HepG2 (cell line): ENCODE measurements around the gene NT5DC1. TPM values are rescaled to one million over a fixed set of nuclear protein-coding genes. Genes with fewer than 3 reads are reported as not detected.

ENCODE experiments used
- ATAC-seq: fragments of 200-7000 bp; cut with Tn5 transposase; 3 replicates; pipeline ENCODE4 v1.9.1; 2020; ENCODE audit warnings: mild to moderate bottlenecking, moderate library complexity
- BruUV-seq: library from RNA; stranded (reverse); fragments of 400-500 nt; replicated peaks from 2 replicates; lab custom pipeline; 2021; lab: Mats Ljungman, UMichigan
- CTCF ChIA-PET: fragments of 300-600 bp; formaldehyde crosslinking; extraction: SDS; loops from one replicate; lab custom pipeline; 2021; ENCODE audit warnings: low total read pairs, inconsistent platforms, low intra/inter-chr PET ratio; lab: Yijun Ruan, JAX
- POLR2A ChIA-PET: fragments of 350-600 bp; sonication (Branson Sonifier 250); formaldehyde crosslinking; loops from one replicate; lab custom pipeline; 2020; ENCODE audit warnings: antibody characterized with exemption, inconsistent platforms; lab: Yijun Ruan, JAX
- DNase-seq: peaks from one replicate; pipeline ENCODE4 v3.0.0-alpha.2; 2015; ENCODE audit warnings: low spot score
- FAIRE-seq: peaks from 3 replicates; lab custom pipeline; 2011; peaks lifted over from hg19 to GRCh38; lab: Jason Lieb, UNC
- H2AFZ ChIP-seq: one replicate; pipeline ENCODE4 v1.6.1; 2011; ENCODE audit warnings: low read length, inconsistent platforms
- H3K27ac ChIP-seq: fragments of 300-600 bp; 3 replicates; pipeline ENCODE4 v1.8.0; 2011; ENCODE audit warnings: mixed run types, mild to moderate bottlenecking, mixed read lengths, low read length, inconsistent platforms; ENCODE audit not compliant: insufficient read depth; ENCODE audit errors: extremely low read length
- H3K27me3 ChIP-seq, 2 experiments: fragments of 200-600 bp in 1 of 2; 2 replicates in 1 of 2; 3 replicates in 1 of 2; pipeline versions ENCODE4 v1.6.0 to v1.8.0; 2011; ENCODE audit warnings: low read length in 2 of 2, mild to moderate bottlenecking in 2 of 2, moderate library complexity in 2 of 2, inconsistent platforms in 1 of 2; ENCODE audit not compliant: insufficient read depth in 2 of 2, control insufficient read depth in 1 of 2
- H3K36me3 ChIP-seq, 2 experiments: fragments of 200-600 bp in 1 of 2; replicated peaks in 1 of 2; 2 replicates in 1 of 2; 3 replicates in 1 of 2; pipeline versions ENCODE4 v1.5.1 to v1.8.0; 2011; ENCODE audit warnings: low read length in 2 of 2, inconsistent platforms in 1 of 2; ENCODE audit not compliant: insufficient read depth in 2 of 2, control insufficient read depth in 1 of 2
- H3K4me1 ChIP-seq: 2 replicates; pipeline ENCODE4 v1.5.1; 2012; ENCODE audit warnings: low read length, inconsistent platforms; ENCODE audit not compliant: insufficient read depth
- H3K4me2 ChIP-seq: 2 replicates; pipeline ENCODE4 v1.6.0; 2011; ENCODE audit warnings: low read depth, low read length, inconsistent platforms
- H3K4me3 ChIP-seq, 3 experiments: fragments of 200-600 bp in 1 of 3; sonication (generic), shearing (Covaris generic) in 1 of 3; replicated peaks in 1 of 3; 2 replicates each; pipeline ENCODE4 v1.5.1; 2011 to 2016; ENCODE audit warnings: low read length in 3 of 3, inconsistent platforms in 2 of 3, low read depth in 2 of 3, mild to moderate bottlenecking in 2 of 3, control low read depth in 1 of 3, mixed read lengths in 1 of 3; ENCODE audit not compliant: insufficient read depth in 1 of 3
- H3K79me2 ChIP-seq: one replicate; pipeline ENCODE4 v1.6.1; 2011; ENCODE audit warnings: low read length, inconsistent platforms; ENCODE audit not compliant: insufficient read depth
- H3K9ac ChIP-seq: 2 replicates; pipeline ENCODE4 v1.6.0; 2011; ENCODE audit warnings: mild to moderate bottlenecking, low read depth, low read length, inconsistent platforms; ENCODE audit not compliant: insufficient read depth
- H3K9me3 ChIP-seq: 2 replicates; pipeline ENCODE4 v1.5.1; 2012; ENCODE audit warnings: mild to moderate bottlenecking, low read length
- H4K20me1 ChIP-seq: 2 replicates; pipeline ENCODE4 v1.6.0; 2011; ENCODE audit warnings: inconsistent platforms, mild to moderate bottlenecking, low read length, moderate library complexity; ENCODE audit not compliant: insufficient read depth
- BRCA1 ChIP-seq: sonication (generic); formaldehyde crosslinking; IDR thresholded peaks from 2 replicates; pipeline ENCODE4 v1.4.0; 2020; ENCODE audit warnings: missing genetic modification reagents
- CAMTA2 ChIP-seq: sonication (generic); formaldehyde crosslinking; IDR thresholded peaks from 2 replicates; pipeline ENCODE4 v1.4.0; 2020; ENCODE audit warnings: mild to moderate bottlenecking, missing genetic modification reagents, borderline replicate concordance
- FLYWCH1 ChIP-seq: sonication (generic); formaldehyde crosslinking; IDR thresholded peaks from 2 replicates; pipeline ENCODE4 v1.8.1; 2023; ENCODE audit warnings: mild to moderate bottlenecking, missing genetic modification reagents
- KLF16 ChIP-seq, 2 experiments: sonication (generic) in 1 of 2; formaldehyde crosslinking in 1 of 2; IDR thresholded peaks; 2 replicates each; pipeline versions ENCODE4 v1.6.1 to v1.8.0; 2016 to 2023; ENCODE audit warnings: missing genetic modification reagents in 2 of 2, missing compliant biosample characterization in 1 of 2
- MLLT10 ChIP-seq: sonication (generic); formaldehyde crosslinking; IDR thresholded peaks from 2 replicates; pipeline ENCODE4 v1.4.0; 2020; ENCODE audit warnings: missing genetic modification reagents
- NFE2 ChIP-seq: sonication (generic); formaldehyde crosslinking; IDR thresholded peaks from 2 replicates; pipeline ENCODE4 v1.4.0; 2020; ENCODE audit warnings: missing genetic modification reagents
- NR2C2 ChIP-seq: sonication (generic); formaldehyde crosslinking; IDR thresholded peaks from 2 replicates; pipeline ENCODE4 v1.4.0; 2020; ENCODE audit warnings: missing genetic modification reagents, mild to moderate bottlenecking, moderate library complexity, borderline replicate concordance
- PRMT3 ChIP-seq: sonication (generic); formaldehyde crosslinking; IDR thresholded peaks from 2 replicates; pipeline ENCODE4 v1.8.1; 2022; ENCODE audit warnings: low read depth, mild to moderate bottlenecking, moderate library complexity, missing genetic modification reagents, borderline replicate concordance
- RBFOX2 ChIP-seq: fragments of 200-400 bp; formaldehyde crosslinking; IDR thresholded peaks from 2 replicates; pipeline ENCODE4 v1.6.1; 2017; ENCODE audit warnings: low read depth, mild to moderate bottlenecking, low read length
- RFX5 ChIP-seq: IDR thresholded peaks from 2 replicates; pipeline ENCODE4 v1.6.1; 2011; ENCODE audit warnings: low read depth, low read length, improper control_type of control experiment
- ZFP1 ChIP-seq: IDR thresholded peaks from 2 replicates; pipeline ENCODE4 v1.6.1; 2016
- ZNF138 ChIP-seq: sonication (generic); formaldehyde crosslinking; IDR thresholded peaks from 2 replicates; pipeline ENCODE4 v1.5.0; 2020; ENCODE audit warnings: mild to moderate bottlenecking, low read depth, missing genetic modification reagents
- ZNF205 ChIP-seq: IDR thresholded peaks from 2 replicates; pipeline ENCODE4 v1.6.1; 2018; ENCODE audit warnings: missing biosample characterization, missing genetic modification reagents
- ZNF570 ChIP-seq: sonication (generic); formaldehyde crosslinking; IDR thresholded peaks from 2 replicates; pipeline ENCODE4 v1.4.0; 2020; ENCODE audit warnings: mild to moderate bottlenecking, missing genetic modification reagents, borderline replicate concordance
- ZNF792 ChIP-seq: IDR thresholded peaks from 2 replicates; pipeline ENCODE4 v1.6.1; 2016
- WGBS: methylation state at CpG from one replicate; pipeline ENCODE4 v1.1.6; 2017; ENCODE audit warnings: low lambda C conversion rate; 5-methylcytosine and 5-hydroxymethylcytosine counted together
- in situ Hi-C: cut with HindIII; loops from 2 replicates; pipeline ENCODE4 v1.10.0; 2017; ENCODE audit warnings: low pct_unique_long_range_greater_than_20kb; ENCODE audit not compliant: extremely low pct_ligation_motif_present
- intact Hi-C: fragments of 100-400 bp; cut with micrococcal nuclease; formaldehyde crosslinking; loops from one replicate; pipeline ENCODE4 v1.10.0; 2022; ENCODE audit not compliant: unreplicated experiment
- polyA plus RNA-seq, 8 experiments: library from polyadenylated mRNA; depleted of rRNA in 3 of 8; stranded (reverse) in 7 of 8; unstranded in 1 of 8; fragments of >200 nt; fragmentation: Illumina TruSeq in 4 of 8; extraction: Trizol in 4 of 8; gene quantifications; 2 replicates each; pipeline versions ENCODE4 v1.2.1 to v1.2.3, GENCODE V29; 2011 to 2016; ENCODE audit warnings: low read depth in 4 of 8, missing spikeins in 1 of 8, mixed read lengths in 1 of 8; ENCODE audit not compliant: insufficient read depth in 1 of 8
- total RNA-seq, 5 experiments: library from RNA; depleted of rRNA; stranded (reverse); fragments of >200 nt; fragmentation: Illumina TruSeq; extraction: Trizol; gene quantifications; 2 replicates each; pipeline ENCODE4 v1.2.3, GENCODE V29; 2016; ENCODE audit warnings: low read depth in 1 of 5
- TF ChIP-seq, protein P1 (sequence below): sonication (generic); formaldehyde crosslinking; IDR thresholded peaks from 2 replicates; pipeline ENCODE4 v1.8.0; 2022; ENCODE audit warnings: missing genetic modification reagents, mild to moderate bottlenecking, borderline replicate concordance

NT5DC1 gene
- total and polyA plus RNA-seq, 2 of the 13 experiments (the other 11 are each of a cell fraction or from before 2014, with no cell fraction given), result 27.0 to 56.1 TPM

DNA sequence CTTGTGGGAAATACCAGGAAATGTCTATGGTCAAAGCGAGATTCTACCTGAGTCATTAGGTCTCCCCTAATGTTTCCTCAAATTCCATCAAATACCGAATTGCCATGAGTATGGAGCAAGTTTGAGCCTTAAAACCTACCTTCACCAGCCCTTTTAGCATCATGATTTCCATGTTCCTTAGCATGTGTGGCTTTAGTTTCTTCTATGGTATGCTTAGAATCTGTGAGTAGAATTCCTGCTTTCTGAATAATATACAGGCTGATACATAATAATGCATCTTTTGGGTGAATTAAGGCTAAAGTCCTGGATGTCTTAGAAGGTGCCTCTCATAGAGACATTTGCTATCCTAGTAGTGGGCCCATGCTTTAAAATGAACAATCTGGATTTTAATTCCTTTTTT lies 121.3 kb downstream of the NT5DC1 start:
- no peak overlapping the region for H3K27ac ChIP-seq
- H4K20me1 ChIP-seq, result 0 out of 2 replicates have a peak, but pooled peaks cover 3% of the 10 kb centered on the region
- in situ Hi-C loops, result no loop called here
- WGBS, result 98% methylated on average over 2 of the region's 2 CpGs
- no peak overlapping the region for H3K9ac ChIP-seq
- H2AFZ ChIP-seq, result no peak overlapping the region
- BruUV-seq, result no TSS peak
- ChIA-PET CTCF (no interaction called here), POLR2A (no interaction called here)
- no peak for TF ChIP-seq ZNF570 (CRISPR knock-in tag)
- no peak for TF ChIP-seq FLYWCH1 (CRISPR knock-in tag)
- TF ChIP-seq NFE2, result no peak
- no peak for TF ChIP-seq ZNF792 (CRISPR knock-in tag)
- TF ChIP-seq ZFP1 (CRISPR knock-in tag), result no peak
- ATAC-seq (no peak), DNase-seq (no peak), FAIRE-seq (no peak)
- no peaks in the 10 kb centered on the region for H3K9me3 ChIP-seq
- intact Hi-C loops, result no loop called here
- no peaks in the 10 kb centered on the region for H3K27me3 ChIP-seq
- H3K4me1 ChIP-seq, result peaks cover 8% of the 10 kb centered on the region
- H3K4me2 ChIP-seq, result no peak overlapping the region
- H3K79me2 ChIP-seq, result no peaks in the 10 kb centered on the region
- no peak overlapping the region for H3K4me3 ChIP-seq
- peaks cover 0 to 3% of the 10 kb centered on the region in 2 experiments; a peak in 3 of 5 replicates for H3K36me3 ChIP-seq

GRCh38 chr6:116223355-116223754 lies 122.7 kb downstream of the NT5DC1 start:
- BruUV-seq, result no TSS peak
- CTCF ChIA-PET, result no interaction called here
- ATAC-seq, result no peak

More at GRCh38 chr6:116223355-116223754, 122.7 kb downstream of the NT5DC1 start:
- FAIRE-seq (no peak), DNase-seq (no peak)
- POLR2A ChIA-PET, result no interaction called here
- Histone ChIP-seq H3K4me1 (no peaks in the 10 kb centered on the region), H3K27ac (no peak overlapping the region), H3K4me2 (no peak overlapping the region), H4K20me1 (no peaks in the 10 kb centered on the region), H3K4me3 (no peak overlapping the region), H3K9me3 (no peaks in the 10 kb centered on the region), H3K36me3 (peaks cover 0 to 3% of the 10 kb centered on the region in 2 experiments; a peak in 4 of 5 replicates), H3K27me3 (no peaks in the 10 kb centered on the region), H3K79me2 (no peaks in the 10 kb centered on the region), H2AFZ (no peak overlapping the region), H3K9ac (no peak overlapping the region)
- no peak for TF ChIP-seq NR2C2 (CRISPR knock-in tag)
- TF ChIP-seq BRCA1 (CRISPR knock-in tag), result no peak
- TF ChIP-seq RFX5, result no peak
- no peak for TF ChIP-seq KLF16 (CRISPR knock-in tag; IDR thresholded peaks at IDR 0.05)
- TF ChIP-seq, protein P1, sequence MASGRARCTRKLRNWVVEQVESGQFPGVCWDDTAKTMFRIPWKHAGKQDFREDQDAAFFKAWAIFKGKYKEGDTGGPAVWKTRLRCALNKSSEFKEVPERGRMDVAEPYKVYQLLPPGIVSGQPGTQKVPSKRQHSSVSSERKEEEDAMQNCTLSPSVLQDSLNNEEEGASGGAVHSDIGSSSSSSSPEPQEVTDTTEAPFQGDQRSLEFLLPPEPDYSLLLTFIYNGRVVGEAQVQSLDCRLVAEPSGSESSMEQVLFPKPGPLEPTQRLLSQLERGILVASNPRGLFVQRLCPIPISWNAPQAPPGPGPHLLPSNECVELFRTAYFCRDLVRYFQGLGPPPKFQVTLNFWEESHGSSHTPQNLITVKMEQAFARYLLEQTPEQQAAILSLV (CRISPR knock-in tag), result no peak
- no peak for TF ChIP-seq RBFOX2
- no peak for TF ChIP-seq ZNF138
- no peak for TF ChIP-seq CAMTA2
- TF ChIP-seq PRMT3 (CRISPR knock-in tag), result no peak
- TF ChIP-seq MLLT10 (CRISPR knock-in tag), result no peak
- no peak for TF ChIP-seq ZNF570 (CRISPR knock-in tag)
- TF ChIP-seq ZNF205, result no peak
- WGBS, result 97% methylated on average over 3 of the region's 3 CpGs
- in situ Hi-C loops, result no loop called here
- intact Hi-C loops, result no loop called here
